ENCODE results near the gene ASCL5.

- TF ChIP-seq CTCF (IDR thresholded peaks at IDR 0.05) (no peak), POLR2A (IDR thresholded peaks at IDR 0.05) (no peak)
These were observed 10.8 kb upstream of the ASCL5 start for GRCh38 chr1:201137579-201138310.

All from adrenal gland (tissue), 5 donors.